H9 (cell line): ENCODE results near the gene GNPTAB. TPM values are rescaled to one million over a fixed set of nuclear protein-coding genes. Genes with fewer than 3 reads are reported as not detected.

Experiments used
- DNase-seq: peaks from one replicate; pipeline ENCODE4 v3.0.0-alpha.2; 2017
- H2AFZ ChIP-seq: one replicate; pipeline ENCODE4 v1.6.1; 2013; ENCODE audit warnings: mild to moderate bottlenecking, low read length, control low read depth, moderate library complexity
- H2AK5ac ChIP-seq: 2 replicates; pipeline ENCODE4 v1.6.1; 2013; ENCODE audit warnings: low read length, control low read depth, mixed read lengths; ENCODE audit not compliant: insufficient read length
- H2BK120ac ChIP-seq: one replicate; pipeline ENCODE4 v1.6.1; 2013; ENCODE audit warnings: low read depth, mild to moderate bottlenecking, low read length, control low read depth, inconsistent platforms; ENCODE audit not compliant: poor library complexity, severe bottlenecking
- H2BK12ac ChIP-seq: 2 replicates; pipeline ENCODE4 v1.6.1; 2013; ENCODE audit warnings: low read length, control low read depth, mixed read lengths, low read depth; ENCODE audit not compliant: insufficient read length
- H2BK15ac ChIP-seq: 2 replicates; pipeline ENCODE4 v1.6.1; 2013; ENCODE audit warnings: low read depth, low read length, control low read depth
- H2BK20ac ChIP-seq: one replicate; pipeline ENCODE4 v1.6.1; 2013; ENCODE audit warnings: low read depth, mild to moderate bottlenecking, low read length, control low read depth, inconsistent platforms; ENCODE audit not compliant: poor library complexity, severe bottlenecking
- H2BK5ac ChIP-seq: 2 replicates; pipeline ENCODE4 v1.6.1; 2013; ENCODE audit warnings: low read length, control low read depth, mixed read lengths; ENCODE audit not compliant: insufficient read length
- H3K14ac ChIP-seq: 2 replicates; pipeline ENCODE4 v1.6.1; 2013; ENCODE audit warnings: low read length, control low read depth; ENCODE audit not compliant: insufficient read depth
- H3K18ac ChIP-seq: 2 replicates; pipeline ENCODE4 v1.6.1; 2013; ENCODE audit warnings: low read depth, mild to moderate bottlenecking, mixed read lengths, low read length, control low read depth; ENCODE audit not compliant: insufficient read length
- H3K23ac ChIP-seq: 2 replicates; pipeline ENCODE4 v1.6.1; 2013; ENCODE audit warnings: low read length, control low read depth, mixed read lengths, low read depth; ENCODE audit not compliant: insufficient read length
- H3K23me2 ChIP-seq: 2 replicates; pipeline ENCODE4 v1.6.1; 2013; ENCODE audit warnings: low read depth, mild to moderate bottlenecking, mixed read lengths, low read length, control low read depth; ENCODE audit not compliant: insufficient read length, poor library complexity, severe bottlenecking
- H3K27ac ChIP-seq: 2 replicates; pipeline ENCODE4 v1.5.1; 2013; ENCODE audit warnings: low read length, control low read depth, mixed read lengths, low read depth; ENCODE audit not compliant: insufficient read length
- H3K27me3 ChIP-seq: 2 replicates; pipeline ENCODE4 v1.6.1; 2013; ENCODE audit warnings: low read length, control low read depth, inconsistent platforms; ENCODE audit not compliant: insufficient read depth
- H3K4ac ChIP-seq: 2 replicates; pipeline ENCODE4 v1.6.1; 2013; ENCODE audit warnings: low read depth, mild to moderate bottlenecking, control low read depth, inconsistent platforms, low read length, moderate library complexity
- H3K4me1 ChIP-seq: 2 replicates; pipeline ENCODE4 v1.6.1; 2013; ENCODE audit warnings: low read length, control low read depth, inconsistent platforms; ENCODE audit not compliant: insufficient read depth
- H3K4me2 ChIP-seq: 2 replicates; pipeline ENCODE4 v1.6.1; 2013; ENCODE audit warnings: low read length, control low read depth, mixed read lengths; ENCODE audit not compliant: insufficient read length, insufficient read depth
- H3K56ac ChIP-seq: 2 replicates; pipeline ENCODE4 v1.6.1; 2013; ENCODE audit warnings: low read depth, mild to moderate bottlenecking, mixed read lengths, low read length, control low read depth; ENCODE audit not compliant: insufficient read length
- H3K79me1 ChIP-seq: 2 replicates; pipeline ENCODE4 v1.6.1; 2013; ENCODE audit warnings: low read depth, mild to moderate bottlenecking, moderate library complexity, low read length, control low read depth, inconsistent platforms; ENCODE audit not compliant: insufficient read depth, poor library complexity, severe bottlenecking
- H3K79me2 ChIP-seq: 2 replicates; pipeline ENCODE4 v1.6.1; 2013; ENCODE audit warnings: low read length, control low read depth, inconsistent platforms; ENCODE audit not compliant: insufficient read depth
- H3K9ac ChIP-seq: 2 replicates; pipeline ENCODE4 v1.6.1; 2013; ENCODE audit warnings: low read length, control low read depth, mixed read lengths; ENCODE audit not compliant: insufficient read length; ENCODE audit errors: extremely low read depth
- H3K9me3 ChIP-seq: one replicate; pipeline ENCODE4 v1.6.1; 2013; ENCODE audit warnings: low read depth, low read length, inconsistent platforms; ENCODE audit not compliant: control insufficient read depth
- H3T11ph ChIP-seq: one replicate; pipeline ENCODE4 v1.6.1; 2013; ENCODE audit warnings: mild to moderate bottlenecking, low read length, control low read depth, inconsistent platforms
- H4K20me1 ChIP-seq: one replicate; pipeline ENCODE4 v1.6.1; 2013; ENCODE audit not compliant: control insufficient read depth, insufficient read length, insufficient read depth
- H4K5ac ChIP-seq: 2 replicates; pipeline ENCODE4 v1.6.1; 2013; ENCODE audit warnings: low read depth, mild to moderate bottlenecking, mixed read lengths, low read length, control low read depth; ENCODE audit not compliant: insufficient read length
- H4K8ac ChIP-seq: replicated peaks from 2 replicates; pipeline ENCODE4 v1.6.1; 2013; ENCODE audit warnings: low read length, control low read depth, mixed read lengths, low read depth; ENCODE audit not compliant: insufficient read length
- H4K91ac ChIP-seq: 2 replicates; pipeline ENCODE4 v1.6.1; 2013; ENCODE audit warnings: low read depth, mild to moderate bottlenecking, moderate library complexity, mixed read lengths, low read length, control low read depth; ENCODE audit not compliant: insufficient read length
- H3K27ac Mint-ChIP-seq, 3 experiments: 2 replicates in 2 of 3; 3 replicates in 1 of 3; pipeline ENCODE4 v1.8.0; 2020 to 2021; ENCODE audit warnings: mixed read lengths in 3 of 3, mild to moderate bottlenecking in 1 of 3, moderate library complexity in 1 of 3
- H3K27me3 Mint-ChIP-seq: 2 replicates; pipeline ENCODE4 v1.8.0; 2021; ENCODE audit warnings: low read depth, mild to moderate bottlenecking, moderate library complexity, mixed read lengths
- H3K36me3 Mint-ChIP-seq, 3 experiments: 2 replicates in 2 of 3; 3 replicates in 1 of 3; pipeline ENCODE4 v1.8.0; 2020 to 2021; ENCODE audit warnings: low read depth in 3 of 3, mixed read lengths in 3 of 3; ENCODE audit not compliant: insufficient read depth in 1 of 3
- H3K4me1 Mint-ChIP-seq, 2 experiments: 2 replicates each; pipeline ENCODE4 v1.8.0; 2020; ENCODE audit warnings: mixed read lengths in 2 of 2
- H3K4me3 Mint-ChIP-seq, 2 experiments: 2 replicates in 1 of 2; 3 replicates in 1 of 2; pipeline ENCODE4 v1.8.0; 2020 to 2021; ENCODE audit warnings: mild to moderate bottlenecking in 2 of 2, mixed read lengths in 2 of 2, moderate library complexity in 1 of 2
- H3K9me3 Mint-ChIP-seq, 2 experiments: 2 replicates in 1 of 2; 3 replicates in 1 of 2; pipeline ENCODE4 v1.8.0; 2020; ENCODE audit warnings: mild to moderate bottlenecking in 2 of 2, mixed read lengths in 2 of 2, moderate library complexity in 1 of 2
- WGBS: extraction: QIAGEN DNeasy Blood & Tissue Kit; methylation state at CpG from one replicate; pipeline ENCODE4 v1.1.7; 2013; ENCODE audit warnings: missing lambda C conversion rate, low lambda C conversion rate, mixed read lengths; ENCODE audit not compliant: insufficient read length; ENCODE audit errors: extremely low coverage; 5-methylcytosine and 5-hydroxymethylcytosine counted together
- total RNA-seq: library from RNA; stranded (reverse); gene quantifications from 2 replicates; pipeline ENCODE4 v1.2.1, GENCODE V29; 2021
- TF ChIP-seq, protein P1 (sequence below): fragments of 200-600 bp; sonication (generic); conservative IDR thresholded peaks from 3 replicates; pipeline ENCODE4 v1.8.0; 2021; ENCODE audit warnings: antibody characterized with exemption, mild to moderate bottlenecking

The GNPTAB gene
- total RNA-seq, 1 experiment from 2014 or later = 44.3 TPM

DNA sequence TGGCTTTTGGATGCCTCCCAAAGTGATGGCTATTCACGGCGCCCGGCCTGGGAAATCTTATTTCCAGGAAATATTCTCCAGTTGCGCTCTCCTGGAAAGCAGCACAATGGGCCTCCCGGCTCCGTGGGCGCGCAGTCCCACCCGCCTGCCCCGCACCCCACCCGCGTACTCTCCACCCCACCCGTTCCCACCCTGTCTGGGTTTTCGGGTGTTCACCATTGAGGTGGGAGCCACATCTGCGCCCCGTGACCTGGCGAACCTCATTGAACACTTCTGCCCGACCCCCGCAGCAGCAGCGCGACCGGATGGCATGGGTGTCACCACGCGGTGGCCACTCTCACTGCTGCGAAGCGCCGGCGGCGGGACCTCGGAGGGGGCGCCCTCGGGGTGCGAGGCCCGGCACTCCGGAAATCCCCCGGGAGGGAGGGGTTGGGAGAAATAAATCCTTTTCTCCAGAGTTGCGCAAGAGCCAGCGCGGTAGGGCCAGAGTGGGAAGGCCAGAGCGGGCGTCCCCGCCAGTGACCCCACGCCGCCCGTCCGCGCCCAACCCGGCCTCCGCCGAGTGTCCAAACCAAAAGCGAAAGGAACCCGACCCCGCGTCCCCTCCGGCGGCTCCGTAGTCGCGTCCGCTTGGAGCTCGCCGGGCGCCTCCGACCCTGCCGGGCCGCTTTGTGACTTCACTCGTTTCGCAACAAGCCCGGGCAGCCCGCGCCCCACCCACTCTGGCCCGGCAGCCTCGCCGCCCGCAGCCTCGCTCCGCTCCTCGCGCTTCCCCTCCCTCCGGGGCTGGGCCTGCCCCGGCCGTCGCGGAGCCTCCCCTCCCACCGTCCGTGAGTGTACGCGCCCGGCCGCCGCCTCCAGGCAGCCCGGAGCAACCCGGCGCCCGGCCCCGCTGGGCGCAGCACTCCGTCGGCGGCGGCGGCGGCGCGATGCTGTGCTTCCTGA is 46.4 kb upstream of the GNPTAB start, which contains the start of gene DRAM1:
TSS of gene DRAM1 (plus strand) at position 720 of the 945 bp plus-strand sequence. CDS start at position 930, 210 bp downstream.
- Histone ChIP-seq H3K18ac (peak within 1 kb of the TSS; percentile 66), H3K27ac (no peak within 1 kb of the TSS), H3K56ac (no peak within 1 kb of the TSS), H3K4me1 (no peaks in the 10 kb centered on the region), H2AFZ (peak within 1 kb of the TSS; percentile 4), H3K27me3 (no peaks in the 10 kb centered on the region; the same call in 1 of the 2 replicates), H3K9me3 (no peaks in the 10 kb centered on the region), H4K5ac (no peak within 1 kb of the TSS), H2BK12ac (no peak within 1 kb of the TSS), H4K20me1 (no peaks in the 10 kb centered on the region), H2BK5ac (no peak within 1 kb of the TSS), H3K23ac (no peak within 1 kb of the TSS), H3K79me2 (no peaks in the 10 kb centered on the region), H2BK15ac (no peak within 1 kb of the TSS), H4K8ac (no peak within 1 kb of the TSS), H4K91ac (no peak within 1 kb of the TSS), H3K4ac (no peak within 1 kb of the TSS), H3T11ph (no peak within 1 kb of the TSS), H3K23me2 (peaks cover 9% of the 10 kb centered on the region), H2BK120ac (no peak within 1 kb of the TSS), H3K79me1 (no peaks in the 10 kb centered on the region), H2AK5ac (no peak within 1 kb of the TSS), H3K9ac (peak within 1 kb of the TSS; percentile 49), H3K14ac (peak within 1 kb of the TSS; percentile 81), H3K4me2 (peak within 1 kb of the TSS; percentile 71), H2BK20ac (no peak within 1 kb of the TSS)
- Mint-ChIP-seq H3K27ac (peak within 1 kb of the TSS in 1 of 3 experiments; percentile 89; a peak in 1 of 7 replicates), H3K27me3 (peaks cover 16% of the 10 kb centered on the region), H3K36me3 (peaks cover 0 to 9% (median 7%) of the 10 kb centered on the region in 3 experiments; a peak in 5 of 7 replicates), H3K4me3 (peak within 1 kb of the TSS; percentile 85 to 94), H3K4me1 (peaks cover 11% of the 10 kb centered on the region in 2 experiments), H3K9me3 (peaks cover 2% of the 10 kb centered on the region in 2 experiments; a peak in 2 of 5 replicates)
- TF ChIP-seq, protein P1, sequence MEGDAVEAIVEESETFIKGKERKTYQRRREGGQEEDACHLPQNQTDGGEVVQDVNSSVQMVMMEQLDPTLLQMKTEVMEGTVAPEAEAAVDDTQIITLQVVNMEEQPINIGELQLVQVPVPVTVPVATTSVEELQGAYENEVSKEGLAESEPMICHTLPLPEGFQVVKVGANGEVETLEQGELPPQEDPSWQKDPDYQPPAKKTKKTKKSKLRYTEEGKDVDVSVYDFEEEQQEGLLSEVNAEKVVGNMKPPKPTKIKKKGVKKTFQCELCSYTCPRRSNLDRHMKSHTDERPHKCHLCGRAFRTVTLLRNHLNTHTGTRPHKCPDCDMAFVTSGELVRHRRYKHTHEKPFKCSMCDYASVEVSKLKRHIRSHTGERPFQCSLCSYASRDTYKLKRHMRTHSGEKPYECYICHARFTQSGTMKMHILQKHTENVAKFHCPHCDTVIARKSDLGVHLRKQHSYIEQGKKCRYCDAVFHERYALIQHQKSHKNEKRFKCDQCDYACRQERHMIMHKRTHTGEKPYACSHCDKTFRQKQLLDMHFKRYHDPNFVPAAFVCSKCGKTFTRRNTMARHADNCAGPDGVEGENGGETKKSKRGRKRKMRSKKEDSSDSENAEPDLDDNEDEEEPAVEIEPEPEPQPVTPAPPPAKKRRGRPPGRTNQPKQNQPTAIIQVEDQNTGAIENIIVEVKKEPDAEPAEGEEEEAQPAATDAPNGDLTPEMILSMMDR = peak; percentile 27; the same call in 2 of the 3 replicates
- DNase-seq = peak; percentile 88
- no CpG with 5 or more reads among the region's 105 CpGs for WGBS
